Chondrocyte (in vitro differentiated cells): ENCODE data around the gene PDX1. TPM values are rescaled to one million over a fixed set of nuclear protein-coding genes. Genes with fewer than 3 reads are reported as not detected.

Source experiments
- DNase-seq: peaks from one replicate; pipeline ENCODE4 v3.0.0; 2021; ENCODE audit warnings: mixed read lengths, low spot score
- H3K27ac Mint-ChIP-seq: one replicate; pipeline ENCODE4 v1.8.0; 2021; ENCODE audit warnings: mild to moderate bottlenecking, moderate library complexity, mixed read lengths; ENCODE audit not compliant: unreplicated experiment
- H3K27me3 Mint-ChIP-seq: 2 replicates; pipeline ENCODE4 v1.8.0; 2021; ENCODE audit warnings: low read depth, mixed read lengths
- H3K36me3 Mint-ChIP-seq: 2 replicates; pipeline ENCODE4 v1.8.0; 2021; ENCODE audit warnings: low read depth, mixed read lengths
- H3K4me1 Mint-ChIP-seq: 2 replicates; pipeline ENCODE4 v1.8.0; 2021; ENCODE audit warnings: low read depth, mild to moderate bottlenecking, mixed read lengths
- H3K4me3 Mint-ChIP-seq: one replicate; pipeline ENCODE4 v1.8.0; 2021; ENCODE audit warnings: mild to moderate bottlenecking, moderate library complexity, mixed read lengths; ENCODE audit not compliant: unreplicated experiment
- H3K9me3 Mint-ChIP-seq: 2 replicates; pipeline ENCODE4 v1.8.0; 2021; ENCODE audit warnings: low read depth, mixed read lengths
- CTCF ChIP-seq: fragments of 200-600 bp; sonication (generic); IDR thresholded peaks from 2 replicates; pipeline ENCODE4 v1.5.0; 2021; ENCODE audit warnings: antibody characterized with exemption, mild to moderate bottlenecking, moderate library complexity
- total RNA-seq: library from RNA; stranded (reverse); gene quantifications from 3 replicates; pipeline ENCODE4 v1.2.1, GENCODE V29; 2021

The PDX1 gene
- total RNA-seq, 1 donor from 2014 or later = not detected

DNA sequence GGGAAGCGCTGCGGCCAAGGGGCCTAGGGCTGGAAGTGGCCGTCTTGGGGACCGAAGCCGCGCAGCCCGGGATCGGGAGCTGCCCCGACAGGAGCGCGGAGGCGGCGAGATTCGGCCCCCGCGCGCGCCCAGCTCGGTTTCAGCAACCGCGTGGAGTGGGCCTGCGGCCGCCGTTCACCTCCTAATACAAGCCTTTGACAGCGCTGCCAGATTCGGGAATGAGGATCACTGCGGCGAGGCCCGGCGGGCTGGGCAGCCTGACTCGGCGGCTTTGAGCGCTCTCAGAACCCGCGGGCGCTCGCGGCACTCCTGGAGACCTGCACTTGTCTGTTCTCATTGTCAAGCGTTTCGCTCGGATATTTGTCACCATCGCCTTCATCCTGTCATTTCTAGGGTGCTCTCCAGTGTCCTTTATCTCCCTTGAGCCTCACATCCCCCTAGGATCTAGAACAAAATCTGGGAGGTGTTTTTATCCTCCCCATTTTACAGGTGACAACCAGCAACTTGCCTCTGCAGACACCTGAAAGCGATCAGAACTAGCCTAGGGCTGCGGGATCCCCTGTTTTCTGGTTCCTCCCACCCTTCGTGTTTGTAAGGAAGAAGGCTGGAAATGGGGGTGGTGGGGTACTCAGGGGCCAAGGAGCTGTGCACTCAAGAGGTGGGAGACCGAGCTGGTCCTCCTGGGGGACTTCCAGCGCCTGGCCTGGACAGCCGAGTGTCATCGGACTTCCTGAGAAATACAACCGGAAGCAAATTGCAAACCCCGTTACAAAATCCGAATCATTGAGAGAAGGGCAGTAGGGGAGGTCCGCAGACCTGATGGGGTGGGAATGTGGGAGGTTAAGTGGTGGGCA lies 50.8 kb downstream of the PDX1 start:
- DNase-seq = no peak
- peaks cover 14% of the 10 kb centered on the region for H3K4me1 Mint-ChIP-seq

DNA sequence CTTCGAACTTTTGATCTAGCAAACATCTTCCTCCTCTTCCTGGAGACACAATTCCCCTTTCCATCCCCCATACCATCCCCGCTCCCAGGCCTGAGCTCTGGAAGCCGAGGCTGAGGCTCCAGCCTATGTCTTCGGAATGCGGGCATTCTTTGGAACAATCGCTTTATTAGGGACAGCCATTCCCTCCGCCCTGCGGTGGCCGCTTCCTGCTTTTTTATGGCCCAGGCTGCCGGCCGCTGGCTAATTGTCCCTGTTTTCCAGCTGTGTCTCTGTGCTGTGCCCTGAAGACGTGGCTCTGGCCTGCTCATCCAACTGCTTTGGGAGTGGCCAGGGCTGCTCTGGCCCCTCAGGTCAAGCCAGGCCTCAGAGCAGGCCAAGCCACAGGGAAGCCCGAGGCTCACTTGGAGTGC lies 51.4 kb downstream of the PDX1 start:
- Mint-ChIP-seq H3K27ac (no peak overlapping the region), H3K4me1 (peaks cover 12% of the 10 kb centered on the region), H3K9me3 (no peaks in the 10 kb centered on the region), H3K27me3 (peaks cover 84% of the 10 kb centered on the region), H3K4me3 (no peak overlapping the region), H3K36me3 (no peaks in the 10 kb centered on the region)
- TF ChIP-seq CTCF = no peak
- no peak for DNase-seq

More for the DNA sequence above, 50.8 kb downstream of the PDX1 start:
- H3K36me3 Mint-ChIP-seq = no peaks in the 10 kb centered on the region
- H3K27me3 Mint-ChIP-seq = peaks cover 84% of the 10 kb centered on the region
- no peak overlapping the region for H3K27ac Mint-ChIP-seq
- H3K9me3 Mint-ChIP-seq = no peaks in the 10 kb centered on the region
- no peak for TF ChIP-seq CTCF
- H3K4me3 Mint-ChIP-seq = no peak overlapping the region

DNA sequence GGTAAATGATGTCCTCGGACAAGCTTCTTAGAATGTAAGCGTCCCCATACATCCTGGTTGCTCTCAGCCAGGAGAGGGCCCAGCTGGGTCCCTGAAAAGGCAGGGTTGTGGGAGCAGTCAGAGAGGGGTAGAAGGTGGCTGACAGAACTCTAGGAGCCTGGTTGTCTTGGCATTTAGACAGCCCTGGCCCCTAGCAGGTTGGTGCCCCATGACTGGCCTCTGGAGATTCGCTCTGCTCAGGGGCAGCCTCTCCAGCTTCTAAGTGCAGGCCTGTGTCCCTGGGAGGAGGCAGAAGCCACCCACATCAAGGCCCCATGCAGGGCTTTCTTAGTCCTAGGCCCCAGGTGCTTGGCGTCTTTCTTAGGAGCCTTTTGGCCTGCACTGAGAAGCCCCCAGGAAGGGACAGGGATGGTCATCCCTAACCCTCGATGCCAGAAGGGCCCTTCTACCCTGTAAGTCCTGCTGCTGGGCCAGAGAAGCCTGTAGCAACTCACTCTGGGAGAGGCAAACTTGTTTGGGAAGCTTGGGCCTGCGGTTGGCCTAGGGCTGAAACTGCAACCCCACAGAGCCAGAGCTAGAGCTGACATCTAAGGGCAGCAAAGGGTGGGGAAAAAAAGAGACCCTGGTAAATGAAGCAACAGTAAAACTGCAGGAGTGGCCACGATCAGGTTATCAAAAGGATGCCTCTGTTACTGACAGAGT lies 52.1 kb downstream of the PDX1 start:
- H3K27ac Mint-ChIP-seq = no peak overlapping the region
- no peaks in the 10 kb centered on the region for H3K36me3 Mint-ChIP-seq
- H3K4me1 Mint-ChIP-seq = peaks cover 9% of the 10 kb centered on the region
- no peak for TF ChIP-seq CTCF
- H3K27me3 Mint-ChIP-seq = peaks cover 84% of the 10 kb centered on the region
- DNase-seq = no peak
- H3K9me3 Mint-ChIP-seq = no peaks in the 10 kb centered on the region
- H3K4me3 Mint-ChIP-seq = no peak overlapping the region

DNA sequence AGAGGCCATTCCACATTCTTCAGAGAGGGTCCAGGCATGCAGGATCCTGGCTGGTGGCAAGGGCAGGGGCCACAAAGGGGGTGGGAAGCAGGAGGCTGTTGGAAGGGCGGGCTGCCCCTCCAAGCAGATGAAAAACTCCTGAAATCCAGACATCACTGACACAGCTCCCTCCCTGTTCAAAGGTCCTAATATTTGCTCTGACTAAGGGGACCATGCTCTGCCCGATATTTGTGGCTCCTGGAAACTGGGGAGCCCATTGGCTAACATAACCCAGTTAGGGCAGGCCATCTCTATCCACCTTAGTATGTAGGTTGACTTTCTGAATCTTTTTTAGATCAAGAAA lies 52.6 kb downstream of the PDX1 start:
- TF ChIP-seq CTCF = no peak
- Mint-ChIP-seq H3K27ac (no peak overlapping the region), H3K9me3 (no peaks in the 10 kb centered on the region), H3K36me3 (no peaks in the 10 kb centered on the region), H3K4me1 (peaks cover 9% of the 10 kb centered on the region), H3K27me3 (peaks cover 84% of the 10 kb centered on the region), H3K4me3 (no peak overlapping the region)
- no peak for DNase-seq

DNA sequence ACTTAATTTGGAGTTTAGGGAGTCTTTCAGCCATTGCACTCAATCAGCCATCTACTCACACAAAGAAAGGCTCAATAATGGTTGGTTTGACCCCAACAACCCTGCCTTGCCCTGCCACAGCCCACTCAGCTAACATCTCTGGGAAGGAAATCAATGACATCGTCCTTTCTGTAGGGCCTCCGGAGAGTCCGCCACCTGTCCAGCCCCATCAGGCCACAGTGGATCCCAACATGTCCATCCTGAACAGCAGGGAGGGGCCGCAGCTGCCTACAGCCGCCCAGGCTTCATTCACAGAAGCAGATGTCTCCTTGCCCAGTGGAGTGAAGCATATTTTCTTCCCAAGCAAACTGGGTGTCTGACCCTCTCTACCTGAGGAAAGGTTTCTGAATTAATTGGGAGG lies 53.5 kb downstream of the PDX1 start:
- Mint-ChIP-seq H3K36me3 (no peaks in the 10 kb centered on the region), H3K9me3 (no peaks in the 10 kb centered on the region), H3K27ac (no peak overlapping the region), H3K4me3 (no peak overlapping the region), H3K27me3 (peaks cover 81% of the 10 kb centered on the region), H3K4me1 (peaks cover 8% of the 10 kb centered on the region)
- DNase-seq = no peak
- TF ChIP-seq CTCF = no peak
